ENCODE data around the gene ITK.

The ITK gene

GRCh38 chr5:157284458-157285212, 104.0 kb downstream of the ITK start:
- no peak for DNase-seq

- DNase-seq = no peak
Measured at GRCh38 chr5:157285310-157286035, 104.8 kb downstream of the ITK start.

GRCh38 chr5:157286761-157287211, 106.1 kb downstream of the ITK start:
- no peak for DNase-seq

- DNase-seq = no peak
Measured at GRCh38 chr5:157288405-157289163, 107.9 kb downstream of the ITK start.

GRCh38 chr5:157289164-157289819, 108.7 kb downstream of the ITK start:
- no peak for DNase-seq

GRCh38 chr5:157290156-157290980, 109.7 kb downstream of the ITK start:
- DNase-seq = no peak

- DNase-seq = no peak
Measured at GRCh38 chr5:157290981-157291711, 110.5 kb downstream of the ITK start.

GRCh38 chr5:157292599-157292998, 112.0 kb downstream of the ITK start:
- DNase-seq = no peak

GRCh38 chr5:157294407-157295091, 113.9 kb downstream of the ITK start:
- no peak for DNase-seq

- no peak for DNase-seq
Measured at GRCh38 chr5:157295247-157295646, 114.6 kb downstream of the ITK start.

GRCh38 chr5:157300564-157300963, 119.9 kb downstream of the ITK start:
- DNase-seq = no peak

- no peak for DNase-seq
Measured at GRCh38 chr5:157301066-157301465, 120.4 kb downstream of the ITK start.

- no peak for DNase-seq
Measured at GRCh38 chr5:157303023-157303422, 122.4 kb downstream of the ITK start.

GRCh38 chr5:157303667-157304327, 123.2 kb downstream of the ITK start:
- DNase-seq = no peak

Data from NCI-H446 treated with DMSO at 0.1 percent for 48 hours (cell line).